ENCODE data around the gene RNPS1.
"Not testable (repeated sequence)": the region's sequence is repeated elsewhere in the genome, so short reads cannot be mapped to it uniquely, and the experiment has no call there.

DNA sequence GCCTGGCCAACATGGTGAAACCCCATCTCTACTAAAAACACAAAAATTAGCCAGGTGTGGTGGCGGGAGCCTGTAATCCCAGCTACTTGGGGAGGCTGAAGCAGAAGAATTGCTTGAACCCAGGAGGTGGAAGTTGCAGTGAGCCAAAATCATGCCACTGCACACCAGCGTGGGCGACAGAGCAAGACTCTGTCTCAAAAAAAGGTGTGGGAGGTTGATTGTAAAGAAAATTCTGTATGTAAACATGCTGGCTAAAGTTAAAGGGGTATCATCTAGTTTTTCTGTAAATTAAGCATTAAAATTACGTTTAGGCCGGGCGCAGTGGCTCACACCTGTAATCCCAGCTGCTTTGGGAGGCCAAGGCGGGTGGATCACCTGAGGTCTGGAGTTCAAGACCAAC, 9.4 kb downstream of the RNPS1 start:
- not testable (repeated sequence) for TF ChIP-seq EZH2 (IDR thresholded peaks at IDR 0.05; ENCODE audit: low read depth)
- TF ChIP-seq, protein P1, sequence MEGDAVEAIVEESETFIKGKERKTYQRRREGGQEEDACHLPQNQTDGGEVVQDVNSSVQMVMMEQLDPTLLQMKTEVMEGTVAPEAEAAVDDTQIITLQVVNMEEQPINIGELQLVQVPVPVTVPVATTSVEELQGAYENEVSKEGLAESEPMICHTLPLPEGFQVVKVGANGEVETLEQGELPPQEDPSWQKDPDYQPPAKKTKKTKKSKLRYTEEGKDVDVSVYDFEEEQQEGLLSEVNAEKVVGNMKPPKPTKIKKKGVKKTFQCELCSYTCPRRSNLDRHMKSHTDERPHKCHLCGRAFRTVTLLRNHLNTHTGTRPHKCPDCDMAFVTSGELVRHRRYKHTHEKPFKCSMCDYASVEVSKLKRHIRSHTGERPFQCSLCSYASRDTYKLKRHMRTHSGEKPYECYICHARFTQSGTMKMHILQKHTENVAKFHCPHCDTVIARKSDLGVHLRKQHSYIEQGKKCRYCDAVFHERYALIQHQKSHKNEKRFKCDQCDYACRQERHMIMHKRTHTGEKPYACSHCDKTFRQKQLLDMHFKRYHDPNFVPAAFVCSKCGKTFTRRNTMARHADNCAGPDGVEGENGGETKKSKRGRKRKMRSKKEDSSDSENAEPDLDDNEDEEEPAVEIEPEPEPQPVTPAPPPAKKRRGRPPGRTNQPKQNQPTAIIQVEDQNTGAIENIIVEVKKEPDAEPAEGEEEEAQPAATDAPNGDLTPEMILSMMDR (conservative IDR thresholded peaks at IDR 0.05) = not testable (repeated sequence)

Measured in PC-9 (cell line).